Bronchial epithelial cell (primary cell): ENCODE results near the gene GRIK4. TPM values are rescaled to one million over a fixed set of nuclear protein-coding genes. Genes with fewer than 3 reads are reported as not detected.
A peak's percentile ranks its signal among the peaks of the same experiment; 100 is the strongest.

Experiments
- DNase-seq: peaks from one replicate; pipeline ENCODE4 v3.0.0-alpha.2; 2010; ENCODE audit warnings: low read depth
- FAIRE-seq: peaks from 2 replicates; lab custom pipeline; 2011; peaks lifted over from hg19 to GRCh38; lab: Jason Lieb, UNC
- H3K27me3 ChIP-seq: 2 replicates; pipeline ENCODE4 v1.5.1; 2011; ENCODE audit warnings: low read length; ENCODE audit not compliant: control insufficient read depth, insufficient read depth
- H3K36me3 ChIP-seq: 2 replicates; pipeline ENCODE4 v1.5.1; 2011; ENCODE audit warnings: low read length; ENCODE audit not compliant: control insufficient read depth, insufficient read depth
- H3K4me3 ChIP-seq: 2 replicates; pipeline ENCODE4 v1.5.1; 2011; ENCODE audit warnings: mild to moderate bottlenecking, low read depth, low read length, control low read depth
- CTCF ChIP-seq: IDR thresholded peaks from 2 replicates; pipeline ENCODE4 v1.5.1; 2011; ENCODE audit warnings: mild to moderate bottlenecking, moderate library complexity, low read length, control low read depth, inconsistent platforms; ENCODE audit not compliant: insufficient read depth, severe bottlenecking
- total RNA-seq: library from RNA; depleted of rRNA; stranded (reverse); fragments of >200 nt; gene quantifications from 2 replicates; pipeline ENCODE4 v1.2.1, GENCODE V29; 2014

GRIK4 gene
- total RNA-seq, 1 donor from 2014 or later: not detected

GRCh38 chr11:120537996-120538395 lies 26.4 kb downstream of the GRIK4 start:
- H3K27me3 ChIP-seq: peaks cover 3% of the 10 kb centered on the region
- no peak for DNase-seq
- FAIRE-seq: no peak
- H3K4me3 ChIP-seq: no peak overlapping the region
- no peaks in the 10 kb centered on the region for H3K36me3 ChIP-seq
- no peak for TF ChIP-seq CTCF

DNA sequence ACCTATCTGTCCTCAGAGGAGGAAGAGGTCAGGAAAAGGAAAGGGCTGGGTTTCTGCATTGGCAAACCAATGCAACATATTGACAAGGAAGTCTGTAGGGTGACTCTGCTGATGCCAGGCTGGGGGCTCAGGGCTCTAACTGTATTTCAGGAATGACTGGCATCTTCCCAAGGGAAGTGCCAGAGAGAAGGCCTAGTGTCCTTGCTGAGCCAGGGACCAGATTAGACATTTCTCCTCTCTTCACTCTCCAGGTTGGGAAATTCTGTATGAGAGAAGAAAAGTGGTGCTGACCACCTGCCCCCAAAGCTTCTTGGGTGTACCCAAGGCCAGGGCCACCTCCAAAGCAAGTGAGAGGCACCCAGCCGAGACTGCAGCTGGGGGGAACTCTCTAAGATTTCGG lies 27.2 kb downstream of the GRIK4 start:
- FAIRE-seq (no peak), DNase-seq (no peak)
- no peak for TF ChIP-seq CTCF
- Histone ChIP-seq H3K36me3 (no peaks in the 10 kb centered on the region), H3K4me3 (no peak overlapping the region), H3K27me3 (peaks cover 3% of the 10 kb centered on the region)

DNA sequence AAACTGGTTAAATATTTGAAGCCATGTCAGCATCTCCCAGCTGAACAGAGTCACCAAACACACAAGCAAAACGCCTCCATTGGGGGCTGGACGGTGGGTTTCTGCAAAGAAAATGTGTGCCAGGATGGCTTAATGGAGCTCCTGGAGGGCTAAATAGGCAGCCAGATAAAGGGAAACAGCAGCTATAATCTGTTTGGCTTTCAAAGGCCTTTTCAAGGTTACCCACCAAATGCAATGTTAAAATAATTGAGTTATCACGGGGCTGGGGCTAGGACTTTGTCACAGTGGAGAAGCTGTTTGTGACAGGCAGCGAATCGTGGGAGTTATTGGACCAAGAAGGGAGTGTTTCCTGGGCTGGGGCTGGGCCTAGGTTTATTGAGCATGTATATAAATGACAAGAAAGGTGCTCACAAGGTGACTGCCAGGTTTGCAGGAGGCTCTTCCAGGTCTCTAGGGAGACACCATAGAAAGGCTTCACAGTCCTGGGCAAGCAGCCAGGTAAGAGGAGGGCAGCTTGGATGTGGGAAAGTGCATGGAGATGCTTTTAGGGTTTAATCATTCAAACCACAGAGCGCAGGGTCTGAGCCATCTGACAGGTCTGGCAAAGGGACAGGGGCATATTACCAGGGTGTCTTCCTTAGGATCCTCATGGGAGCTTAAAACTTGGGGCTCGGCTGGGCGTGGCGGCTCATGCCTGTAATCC lies 28.3 kb downstream of the GRIK4 start:
- no peak for TF ChIP-seq CTCF
- no peak for FAIRE-seq
- peak; percentile 36 for DNase-seq

DNA sequence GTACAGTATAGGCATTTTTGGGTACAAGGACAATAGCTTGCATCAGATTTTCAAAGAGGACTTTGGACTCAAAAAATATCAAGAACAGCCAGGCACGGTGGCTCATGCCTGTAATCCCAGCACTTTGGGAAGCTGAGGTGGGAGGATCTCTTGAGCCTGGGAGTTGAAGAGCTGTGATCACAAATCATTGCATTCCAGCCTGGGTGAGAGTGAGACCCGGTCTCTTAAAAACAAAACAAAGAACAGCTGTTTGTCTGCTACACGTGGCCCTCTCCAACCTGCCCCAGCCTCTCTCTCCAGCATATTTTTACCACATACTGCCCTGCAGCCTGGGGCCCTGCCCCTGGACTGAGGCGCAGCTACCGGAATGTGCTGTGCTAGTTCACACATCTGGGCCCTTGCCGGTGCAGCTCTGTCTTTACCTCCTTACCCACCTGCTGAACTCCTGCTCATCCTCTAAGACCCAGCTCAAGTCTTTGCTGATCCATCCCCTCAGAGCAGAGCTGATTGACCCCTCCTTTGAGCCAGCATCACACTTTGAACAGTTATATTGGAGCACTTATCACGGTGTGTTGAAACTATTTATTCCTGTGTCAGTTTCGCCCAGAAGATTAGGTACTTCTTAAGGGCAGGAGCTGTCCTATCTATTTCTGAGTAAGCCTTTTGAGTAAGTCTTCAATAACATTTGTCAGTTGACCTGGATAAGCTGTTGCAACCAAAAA lies 29.4 kb downstream of the GRIK4 start:
- Histone ChIP-seq H3K4me3 (no peak overlapping the region), H3K27me3 (no peaks in the 10 kb centered on the region), H3K36me3 (no peaks in the 10 kb centered on the region)
- no peak for FAIRE-seq
- DNase-seq: no peak
- TF ChIP-seq CTCF: no peak

More for the DNA sequence above, 28.3 kb downstream of the GRIK4 start:
- H3K27me3 ChIP-seq: no peaks in the 10 kb centered on the region
- no peaks in the 10 kb centered on the region for H3K36me3 ChIP-seq
- no peak overlapping the region for H3K4me3 ChIP-seq

DNA sequence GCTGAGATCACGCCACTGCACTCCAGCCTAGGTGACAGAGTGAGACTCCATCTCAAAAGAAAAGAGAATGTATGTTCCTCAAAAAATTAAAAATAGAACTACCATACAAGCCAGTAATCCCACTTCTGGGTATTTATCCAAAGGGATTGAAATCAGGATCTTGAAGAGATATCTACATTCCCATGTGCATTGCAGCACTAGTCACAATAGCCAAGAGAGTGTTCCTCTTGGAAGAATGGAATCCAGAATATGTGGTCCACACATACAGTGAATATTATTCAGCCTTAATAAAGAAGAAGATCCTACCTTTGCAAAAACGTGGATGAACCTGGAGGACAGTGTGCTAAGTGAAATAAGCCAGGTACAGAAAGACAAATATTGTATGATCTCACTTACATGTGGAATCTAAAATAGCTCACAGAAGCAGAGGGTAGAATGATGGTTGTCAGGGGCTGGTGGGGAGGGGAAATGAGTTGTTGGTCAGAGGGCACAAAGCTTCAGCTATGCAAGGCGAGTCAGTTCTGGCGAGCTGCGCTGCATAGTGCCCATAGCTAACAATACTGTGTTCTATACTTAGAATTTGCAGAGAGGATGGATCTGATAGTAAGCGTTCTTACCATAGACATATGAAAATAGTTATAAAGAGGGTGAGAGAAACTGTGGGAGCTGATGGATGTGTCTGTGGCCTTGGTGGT lies 32.1 kb downstream of the GRIK4 start:
- no peak for TF ChIP-seq CTCF
- Histone ChIP-seq H3K36me3 (no peaks in the 10 kb centered on the region), H3K4me3 (no peak overlapping the region), H3K27me3 (no peaks in the 10 kb centered on the region)
- no peak for DNase-seq
- FAIRE-seq: no peak
